HFF-Myc (cell line): ENCODE results near the gene VPS4A.

Source experiments
- DNase-seq: peaks from one replicate; pipeline ENCODE4 v3.0.0-alpha.2; 2011; ENCODE audit warnings: low read depth; ENCODE audit errors: extremely low read depth
- H3K4me3 ChIP-seq: replicated peaks from 2 replicates; pipeline ENCODE4 v1.5.1; 2011; ENCODE audit warnings: low read depth, mild to moderate bottlenecking, control low read depth, low read length
- CTCF ChIP-seq: IDR thresholded peaks from 2 replicates; pipeline ENCODE4 v1.5.1; 2012; ENCODE audit warnings: mild to moderate bottlenecking, low read depth, low read length, control low read depth; ENCODE audit errors: missing control alignments

VPS4A gene

GRCh38 chr16:69373019-69373418 lies 61.9 kb downstream of the VPS4A start:
- no peak overlapping the region for H3K4me3 ChIP-seq
- DNase-seq: no peak
- no peak for TF ChIP-seq CTCF
